PC-9 (cell line): ENCODE data around the gene PRICKLE2. TPM values are rescaled to one million over a fixed set of nuclear protein-coding genes. Genes with fewer than 3 reads are reported as not detected.
A peak's percentile ranks its signal among the peaks of the same experiment; 100 is the strongest.

Experiments used
- BruUV-seq: library from RNA; stranded (reverse); fragments of 400-500 nt; replicated peaks from 2 replicates; lab custom pipeline; 2021; lab: Mats Ljungman, UMichigan
- CTCF ChIA-PET: fragments of 300-600 bp; sonication (Branson Sonifier 250); formaldehyde crosslinking; loops from one replicate; lab custom pipeline; 2022; ENCODE audit warnings: antibody characterized with exemption; lab: Charles Lee
- POLR2A ChIA-PET: fragments of 300-600 bp; sonication (Branson Sonifier 250); formaldehyde crosslinking; loops from one replicate; lab custom pipeline; 2022; ENCODE audit warnings: antibody characterized with exemption; ENCODE audit not compliant: unreplicated experiment; lab: Charles Lee
- DNase-seq, 2 experiments: peaks; one replicate each; pipeline versions ENCODE4 v3.0.0 to v3.0.0-alpha.2; 2015 to 2022; ENCODE audit warnings: mixed read lengths in 1 of 2
- H2AFZ ChIP-seq: fragments of 200-600 bp; sonication (generic); 2 replicates; pipeline ENCODE4 v1.8.1; 2017; ENCODE audit warnings: antibody characterized with exemption
- H3F3A ChIP-seq: fragments of 200-600 bp; sonication (generic); 2 replicates; pipeline ENCODE4 v1.8.1; 2017; ENCODE audit warnings: antibody characterized with exemption, mild to moderate bottlenecking, low read depth; ENCODE audit not compliant: insufficient read depth
- H3K27ac ChIP-seq: fragments of 200-600 bp; sonication (generic); 2 replicates; pipeline ENCODE4 v1.6.1; 2016; ENCODE audit warnings: mixed run types
- H3K27me3 ChIP-seq: fragments of 200-600 bp; sonication (generic); 2 replicates; pipeline ENCODE4 v1.6.1; 2016; ENCODE audit warnings: low read depth, mixed run types; ENCODE audit not compliant: insufficient read depth
- H3K36me3 ChIP-seq: fragments of 200-600 bp; sonication (generic); 2 replicates; pipeline ENCODE4 v1.6.1; 2016; ENCODE audit warnings: low read depth, mixed run types
- H3K4me1 ChIP-seq: fragments of 200-600 bp; sonication (generic); replicated peaks from 2 replicates; pipeline ENCODE4 v1.6.1; 2016; ENCODE audit warnings: mixed run types; ENCODE audit not compliant: insufficient read depth
- H3K4me2 ChIP-seq: fragments of 200-600 bp; sonication (generic); 2 replicates; pipeline ENCODE4 v1.6.1; 2017; ENCODE audit warnings: mixed run types
- H3K4me3 ChIP-seq: fragments of 200-600 bp; sonication (generic); 2 replicates; pipeline ENCODE4 v1.6.1; 2016; ENCODE audit warnings: mixed run types
- H3K79me2 ChIP-seq: fragments of 200-600 bp; sonication (generic); 2 replicates; pipeline ENCODE4 v1.6.1; 2017; ENCODE audit warnings: low read depth, mixed run types
- H3K9me2 ChIP-seq: fragments of 200-600 bp; sonication (generic); 2 replicates; pipeline ENCODE4 v1.8.1; 2017; ENCODE audit warnings: mild to moderate bottlenecking; ENCODE audit not compliant: insufficient read depth
- H3K9me3 ChIP-seq: fragments of 200-600 bp; sonication (generic); 2 replicates; pipeline ENCODE4 v1.8.1; 2016; ENCODE audit warnings: low read depth; ENCODE audit not compliant: insufficient read depth
- H4K20me1 ChIP-seq: fragments of 200-600 bp; sonication (generic); 2 replicates; pipeline ENCODE4 v1.8.1; 2017; ENCODE audit not compliant: insufficient read depth
- EZH2 ChIP-seq: fragments of 200-600 bp; sonication (generic); IDR thresholded peaks from 2 replicates; pipeline ENCODE4 v1.8.0; 2017; ENCODE audit warnings: antibody characterized with exemption, low read depth
- intact Hi-C: fragments of 100-400 bp; cut with micrococcal nuclease; formaldehyde crosslinking; loops from one replicate; pipeline ENCODE4 v1.10.0; 2022; ENCODE audit not compliant: unreplicated experiment
- total RNA-seq: library from RNA; stranded (reverse); gene quantifications from 2 replicates; pipeline ENCODE4 v1.2.3, GENCODE V29; 2021
- TF ChIP-seq, protein P1 (sequence below): fragments of 200-600 bp; sonication (generic); conservative IDR thresholded peaks from 2 replicates; pipeline ENCODE4 v1.6.1; 2017; ENCODE audit warnings: mixed run types, antibody characterized with exemption, mild to moderate bottlenecking, moderate library complexity

PRICKLE2 gene
- total RNA-seq, 1 experiment from 2014 or later, result 7.9 TPM

DNA sequence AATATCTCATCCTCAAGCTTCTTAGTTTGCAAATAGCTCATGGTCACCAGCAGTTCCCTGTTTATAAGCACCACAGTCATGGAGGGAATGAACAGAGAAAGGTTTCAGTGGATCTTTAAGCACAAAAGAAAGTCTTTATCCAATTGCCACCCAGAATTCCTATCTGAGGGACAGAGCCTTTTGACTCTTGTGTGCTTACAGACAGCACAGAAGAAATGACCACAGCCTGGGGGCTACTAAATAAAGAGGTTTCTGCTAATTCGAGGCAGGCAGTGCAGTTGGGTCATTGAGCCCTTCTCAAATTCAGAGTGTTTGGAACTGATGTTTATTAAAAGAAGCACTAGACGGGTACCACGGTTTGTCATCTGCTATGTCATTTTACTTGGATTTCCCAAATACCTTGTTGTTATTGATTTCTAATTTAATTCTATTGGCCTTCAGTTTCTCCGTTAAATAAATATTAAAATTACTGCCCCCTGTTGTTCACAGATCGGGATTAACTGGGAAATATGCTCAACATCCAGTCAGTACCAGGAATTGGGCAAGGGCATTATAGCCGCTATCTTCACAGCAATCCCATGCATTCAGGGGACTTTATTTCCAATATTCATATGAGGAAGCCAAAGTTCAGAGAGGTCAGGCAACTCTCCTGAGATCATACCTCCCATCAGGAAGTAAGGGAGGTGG, 3.6 kb downstream of the PRICKLE2 start:
- no peaks in the 10 kb centered on the region for H3K4me1 ChIP-seq
- no peaks in the 10 kb centered on the region for H4K20me1 ChIP-seq
- H3K9me3 ChIP-seq, result no peaks in the 10 kb centered on the region
- intact Hi-C loops, result no loop called here
- ChIA-PET CTCF (no interaction called here), POLR2A (no interaction called here)
- no peak overlapping the region for H3K27ac ChIP-seq
- no TSS peak for BruUV-seq
- TF ChIP-seq, protein P1, sequence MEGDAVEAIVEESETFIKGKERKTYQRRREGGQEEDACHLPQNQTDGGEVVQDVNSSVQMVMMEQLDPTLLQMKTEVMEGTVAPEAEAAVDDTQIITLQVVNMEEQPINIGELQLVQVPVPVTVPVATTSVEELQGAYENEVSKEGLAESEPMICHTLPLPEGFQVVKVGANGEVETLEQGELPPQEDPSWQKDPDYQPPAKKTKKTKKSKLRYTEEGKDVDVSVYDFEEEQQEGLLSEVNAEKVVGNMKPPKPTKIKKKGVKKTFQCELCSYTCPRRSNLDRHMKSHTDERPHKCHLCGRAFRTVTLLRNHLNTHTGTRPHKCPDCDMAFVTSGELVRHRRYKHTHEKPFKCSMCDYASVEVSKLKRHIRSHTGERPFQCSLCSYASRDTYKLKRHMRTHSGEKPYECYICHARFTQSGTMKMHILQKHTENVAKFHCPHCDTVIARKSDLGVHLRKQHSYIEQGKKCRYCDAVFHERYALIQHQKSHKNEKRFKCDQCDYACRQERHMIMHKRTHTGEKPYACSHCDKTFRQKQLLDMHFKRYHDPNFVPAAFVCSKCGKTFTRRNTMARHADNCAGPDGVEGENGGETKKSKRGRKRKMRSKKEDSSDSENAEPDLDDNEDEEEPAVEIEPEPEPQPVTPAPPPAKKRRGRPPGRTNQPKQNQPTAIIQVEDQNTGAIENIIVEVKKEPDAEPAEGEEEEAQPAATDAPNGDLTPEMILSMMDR, result no peak
- no peak for TF ChIP-seq EZH2
- H3K9me2 ChIP-seq, result no peaks in the 10 kb centered on the region
- H2AFZ ChIP-seq, result no peak overlapping the region
- H3K27me3 ChIP-seq, result no peaks in the 10 kb centered on the region
- H3K36me3 ChIP-seq, result no peaks in the 10 kb centered on the region
- no peak overlapping the region for H3K4me2 ChIP-seq
- H3K4me3 ChIP-seq, result no peak overlapping the region
- H3F3A ChIP-seq, result no peaks in the 10 kb centered on the region
- no peak for DNase-seq
- no peaks in the 10 kb centered on the region for H3K79me2 ChIP-seq

DNA sequence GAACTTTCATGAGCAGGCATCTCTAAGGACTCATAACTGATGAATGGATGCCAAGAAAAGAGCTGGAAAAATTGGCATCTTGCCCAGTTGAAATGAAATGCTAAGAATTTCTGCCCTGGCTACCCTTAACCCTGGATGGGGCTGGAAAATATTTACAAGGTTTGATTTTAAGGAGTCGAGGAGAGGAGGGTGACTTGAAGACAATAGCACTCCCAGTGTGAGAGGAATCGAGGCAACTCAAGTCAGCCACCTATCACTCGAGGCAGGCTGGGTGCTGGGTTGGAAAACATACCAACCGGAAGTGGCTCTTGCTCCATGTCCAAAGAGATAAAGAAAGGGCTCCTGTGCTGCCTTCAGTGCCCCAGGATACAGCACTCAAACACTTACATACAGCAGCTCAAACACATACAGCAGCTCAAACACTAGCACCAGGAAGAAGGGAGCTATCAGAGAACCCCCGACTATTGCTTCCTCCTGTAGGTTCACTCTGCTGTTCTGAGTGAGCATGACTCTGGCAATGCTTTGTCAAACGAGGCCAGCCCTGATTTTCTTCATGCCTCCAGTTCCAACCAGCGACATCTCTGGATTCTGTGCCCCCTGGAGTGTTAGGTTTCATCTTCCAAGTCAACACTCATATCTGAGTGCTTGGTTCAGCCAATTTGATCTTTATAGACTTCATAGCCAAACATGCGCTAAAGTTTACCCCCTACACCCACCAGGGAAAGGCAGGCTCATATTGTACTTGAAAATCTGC, 4.9 kb downstream of the PRICKLE2 start:
- H3K9me2 ChIP-seq, result no peaks in the 10 kb centered on the region
- no peak overlapping the region for H3K4me2 ChIP-seq
- H3K79me2 ChIP-seq, result no peaks in the 10 kb centered on the region
- H3K4me3 ChIP-seq, result no peak overlapping the region
- H3K4me1 ChIP-seq, result no peaks in the 10 kb centered on the region
- ChIA-PET CTCF (no interaction called here), POLR2A (interaction anchor here (0.6 kb wide), 1 partner anchor 643 kb away, joined by 4 read pairs; no protein-coding TSS in a partner anchor)
- H2AFZ ChIP-seq, result no peak overlapping the region
- no peaks in the 10 kb centered on the region for H4K20me1 ChIP-seq
- intact Hi-C loops, result no loop called here
- peak in 1 of 2 experiments; percentile 13 for DNase-seq
- H3K9me3 ChIP-seq, result no peaks in the 10 kb centered on the region
- no peaks in the 10 kb centered on the region for H3F3A ChIP-seq
- no TSS peak for BruUV-seq
- TF ChIP-seq, protein P1, result no peak
- no peak for TF ChIP-seq EZH2
- H3K27me3 ChIP-seq, result no peaks in the 10 kb centered on the region
- H3K36me3 ChIP-seq, result no peaks in the 10 kb centered on the region
- H3K27ac ChIP-seq, result no peak overlapping the region

DNA sequence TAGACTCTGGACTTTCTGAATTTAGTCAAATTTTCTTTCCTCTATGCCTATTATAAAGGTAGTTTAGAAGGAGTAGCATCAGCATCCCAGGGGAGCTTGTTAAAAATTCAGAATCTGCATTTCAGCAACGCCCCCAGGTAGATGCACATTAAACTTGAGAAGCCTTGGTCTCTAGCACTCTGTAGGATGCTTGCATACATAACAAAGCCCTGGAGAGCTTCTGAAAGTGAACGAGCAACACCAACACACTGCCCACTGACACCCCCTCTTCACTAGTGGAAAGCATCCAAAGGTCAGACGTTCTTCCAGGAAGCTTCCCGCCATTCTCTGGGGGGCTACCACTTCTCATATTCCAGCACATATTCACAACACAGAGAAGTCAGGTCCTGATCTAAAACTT, 6.5 kb downstream of the PRICKLE2 start:
- ChIA-PET POLR2A (no interaction called here), CTCF (no interaction called here)
- Histone ChIP-seq H3K36me3 (no peaks in the 10 kb centered on the region), H3K27ac (no peak overlapping the region), H3K79me2 (no peaks in the 10 kb centered on the region), H3K9me3 (no peaks in the 10 kb centered on the region), H4K20me1 (no peaks in the 10 kb centered on the region), H3F3A (no peaks in the 10 kb centered on the region), H3K4me2 (no peak overlapping the region), H3K4me3 (no peak overlapping the region), H3K4me1 (no peaks in the 10 kb centered on the region), H3K27me3 (no peaks in the 10 kb centered on the region), H2AFZ (no peak overlapping the region), H3K9me2 (no peaks in the 10 kb centered on the region)
- no peak for DNase-seq
- no TSS peak for BruUV-seq
- TF ChIP-seq, protein P1, result no peak
- no peak for TF ChIP-seq EZH2
- intact Hi-C loops, result loop anchor here (10.0 kb wide), 2 partner anchors 64 to 184 kb away; no protein-coding TSS in a partner anchor
